Ovary (tissue), 3 donors: ENCODE results near the gene PRDM16.

Experiments
- EP300 ChIP-seq: sonication (generic); formaldehyde crosslinking; IDR thresholded peaks from one replicate; pipeline ENCODE4 v1.6.1; 2017; ENCODE audit warnings: antibody characterized with exemption
- POLR2A ChIP-seq: fragments of 450-650 bp; IDR thresholded peaks from one replicate; pipeline ENCODE4 v1.6.1; 2017; ENCODE audit warnings: antibody characterized with exemption, mild to moderate bottlenecking, moderate library complexity
- TF ChIP-seq, protein P1 (sequence below), 3 donors: fragments of 450-650 bp in 2 of 3; fragments of 200-600 bp in 1 of 3; IDR thresholded peaks; one replicate each; pipeline versions ENCODE4 v1.5.1 to v1.8.0; 2016 to 2022; ENCODE audit warnings: antibody characterized with exemption in 3 of 3, mild to moderate bottlenecking in 1 of 3
- donor health status: DM: no; HTN: no; CAD: no.

GRCh38 chr1:3173381-3173980 lies 104.5 kb downstream of the PRDM16 start:
- TF ChIP-seq POLR2A (no peak), EP300 (no peak)
- TF ChIP-seq, protein P1, sequence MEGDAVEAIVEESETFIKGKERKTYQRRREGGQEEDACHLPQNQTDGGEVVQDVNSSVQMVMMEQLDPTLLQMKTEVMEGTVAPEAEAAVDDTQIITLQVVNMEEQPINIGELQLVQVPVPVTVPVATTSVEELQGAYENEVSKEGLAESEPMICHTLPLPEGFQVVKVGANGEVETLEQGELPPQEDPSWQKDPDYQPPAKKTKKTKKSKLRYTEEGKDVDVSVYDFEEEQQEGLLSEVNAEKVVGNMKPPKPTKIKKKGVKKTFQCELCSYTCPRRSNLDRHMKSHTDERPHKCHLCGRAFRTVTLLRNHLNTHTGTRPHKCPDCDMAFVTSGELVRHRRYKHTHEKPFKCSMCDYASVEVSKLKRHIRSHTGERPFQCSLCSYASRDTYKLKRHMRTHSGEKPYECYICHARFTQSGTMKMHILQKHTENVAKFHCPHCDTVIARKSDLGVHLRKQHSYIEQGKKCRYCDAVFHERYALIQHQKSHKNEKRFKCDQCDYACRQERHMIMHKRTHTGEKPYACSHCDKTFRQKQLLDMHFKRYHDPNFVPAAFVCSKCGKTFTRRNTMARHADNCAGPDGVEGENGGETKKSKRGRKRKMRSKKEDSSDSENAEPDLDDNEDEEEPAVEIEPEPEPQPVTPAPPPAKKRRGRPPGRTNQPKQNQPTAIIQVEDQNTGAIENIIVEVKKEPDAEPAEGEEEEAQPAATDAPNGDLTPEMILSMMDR (IDR thresholded peaks at IDR 0.05), result no peak
